Upper lobe of right lung (tissue), 1 donor: ENCODE data around the gene MECR. TPM values are rescaled to one million over a fixed set of nuclear protein-coding genes. Genes with fewer than 3 reads are reported as not detected.

Source experiments
- ATAC-seq: fragments of 200-7000 bp; cut with Tn5 transposase; one replicate; pipeline ENCODE4 v1.9.1; 2020; ENCODE audit warnings: mild to moderate bottlenecking, moderate library complexity
- DNase-seq: peaks from one replicate; pipeline ENCODE4 v3.0.0-alpha.2; 2020
- H3K27ac ChIP-seq: fragments of 200-600 bp; one replicate; pipeline ENCODE4 v1.8.0; 2022
- H3K27me3 ChIP-seq: fragments of 200-600 bp; one replicate; pipeline ENCODE4 v1.8.0; 2022; ENCODE audit warnings: mild to moderate bottlenecking
- H3K36me3 ChIP-seq: fragments of 200-600 bp; one replicate; pipeline ENCODE4 v1.8.0; 2022
- H3K4me1 ChIP-seq: fragments of 200-600 bp; one replicate; pipeline ENCODE4 v1.8.0; 2022
- H3K4me3 ChIP-seq: fragments of 200-600 bp; one replicate; pipeline ENCODE4 v1.8.0; 2022; ENCODE audit warnings: mild to moderate bottlenecking
- H3K9me3 ChIP-seq: fragments of 200-600 bp; one replicate; pipeline ENCODE4 v1.8.0; 2022
- intact Hi-C: fragments of 100-400 bp; cut with DNase I; formaldehyde crosslinking; loops from one replicate; pipeline ENCODE4 v1.11.0; 2022
- total RNA-seq: library from RNA; stranded (reverse); fragmentation: NEBNext Ultra II Directional; extraction: Animal tissue kit (Norgen Biotek cat#: 25700); gene quantifications from one replicate; pipeline ENCODE4 v1.2.1, GENCODE V29; 2021
- TF ChIP-seq, protein P1 (sequence below): fragments of 200-600 bp; IDR thresholded peaks from one replicate; pipeline ENCODE4 v1.8.0; 2022; ENCODE audit warnings: antibody characterized with exemption
- donor health status: DM: no; HTN: yes; CAD: no; lungs with severe emphysema.

The MECR gene
- total RNA-seq, 1 donor from 2014 or later = 16.5 TPM

DNA sequence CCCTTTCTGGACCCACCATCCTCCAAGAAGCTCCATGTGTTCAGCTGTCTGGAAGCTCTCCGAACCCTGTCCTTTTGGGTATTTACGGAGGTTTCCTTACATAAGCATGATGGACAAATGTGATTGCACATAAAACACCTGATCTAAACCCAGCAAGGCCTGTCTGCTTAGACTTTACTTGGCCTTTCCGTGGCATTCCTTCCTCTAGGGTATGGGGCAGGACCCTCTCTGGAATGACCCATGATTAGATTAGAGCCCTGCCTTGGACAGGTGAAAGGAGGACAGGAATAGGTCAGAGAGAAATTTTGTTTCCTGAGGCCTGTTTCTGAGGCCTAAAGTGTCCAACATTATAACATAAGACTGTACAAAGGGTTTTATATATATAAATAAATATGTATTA is 22.4 kb upstream of the MECR start:
- H3K27ac ChIP-seq = no peak overlapping the region
- H3K9me3 ChIP-seq = no peaks in the 10 kb centered on the region
- DNase-seq = no peak
- H3K36me3 ChIP-seq = no peaks in the 10 kb centered on the region
- TF ChIP-seq, protein P1, sequence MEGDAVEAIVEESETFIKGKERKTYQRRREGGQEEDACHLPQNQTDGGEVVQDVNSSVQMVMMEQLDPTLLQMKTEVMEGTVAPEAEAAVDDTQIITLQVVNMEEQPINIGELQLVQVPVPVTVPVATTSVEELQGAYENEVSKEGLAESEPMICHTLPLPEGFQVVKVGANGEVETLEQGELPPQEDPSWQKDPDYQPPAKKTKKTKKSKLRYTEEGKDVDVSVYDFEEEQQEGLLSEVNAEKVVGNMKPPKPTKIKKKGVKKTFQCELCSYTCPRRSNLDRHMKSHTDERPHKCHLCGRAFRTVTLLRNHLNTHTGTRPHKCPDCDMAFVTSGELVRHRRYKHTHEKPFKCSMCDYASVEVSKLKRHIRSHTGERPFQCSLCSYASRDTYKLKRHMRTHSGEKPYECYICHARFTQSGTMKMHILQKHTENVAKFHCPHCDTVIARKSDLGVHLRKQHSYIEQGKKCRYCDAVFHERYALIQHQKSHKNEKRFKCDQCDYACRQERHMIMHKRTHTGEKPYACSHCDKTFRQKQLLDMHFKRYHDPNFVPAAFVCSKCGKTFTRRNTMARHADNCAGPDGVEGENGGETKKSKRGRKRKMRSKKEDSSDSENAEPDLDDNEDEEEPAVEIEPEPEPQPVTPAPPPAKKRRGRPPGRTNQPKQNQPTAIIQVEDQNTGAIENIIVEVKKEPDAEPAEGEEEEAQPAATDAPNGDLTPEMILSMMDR = no peak
- no peaks in the 10 kb centered on the region for H3K4me1 ChIP-seq
- H3K4me3 ChIP-seq = no peak overlapping the region
- intact Hi-C loops = no loop called here
- ATAC-seq = no peak
- no peaks in the 10 kb centered on the region for H3K27me3 ChIP-seq

DNA sequence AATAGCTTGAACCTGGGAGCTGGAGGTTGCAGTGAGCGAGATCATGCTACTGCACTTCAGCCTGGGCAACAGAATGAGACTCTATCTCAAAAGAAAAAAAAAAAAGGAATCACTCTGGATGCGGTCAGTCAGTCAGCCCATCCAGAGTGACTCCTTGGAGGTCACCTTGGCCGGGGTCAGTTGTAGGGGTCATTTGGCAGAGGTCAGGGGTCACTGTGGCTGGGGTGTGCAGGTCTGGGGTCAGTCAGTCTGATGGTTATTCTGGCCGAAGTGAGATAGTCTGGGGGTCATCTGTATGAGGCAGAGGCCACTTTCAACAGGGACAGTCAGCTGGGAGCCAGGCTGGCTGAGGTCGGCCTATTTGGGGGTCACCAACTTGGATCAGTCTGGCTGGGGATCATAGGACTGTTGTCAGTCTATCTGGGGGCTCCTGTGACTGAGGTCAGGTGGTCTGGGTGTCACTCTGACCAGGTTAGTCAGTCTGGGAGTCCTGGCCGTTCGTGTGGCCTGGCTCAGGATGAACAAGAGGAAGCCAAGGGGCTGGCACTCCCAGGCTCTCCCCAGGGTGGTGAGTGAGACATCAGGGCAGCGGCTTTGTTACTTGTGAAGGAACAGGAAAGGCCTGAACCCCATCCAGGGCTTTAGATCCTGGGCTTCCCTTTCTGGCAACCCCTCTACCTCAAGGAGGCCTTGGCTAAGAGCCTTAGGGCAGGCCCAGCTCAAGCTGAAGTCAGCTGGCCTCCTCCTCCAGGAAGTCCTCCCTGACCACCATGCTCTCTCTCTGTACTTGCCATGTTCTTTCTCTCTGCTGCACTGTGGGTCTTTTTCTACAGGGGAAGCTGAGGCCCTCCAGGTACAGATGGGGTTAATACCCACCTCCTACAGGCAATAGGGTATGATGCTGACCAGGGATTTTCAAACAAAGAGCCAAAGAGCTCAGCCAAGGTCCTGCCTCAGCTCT is 20.7 kb upstream of the MECR start:
- Histone ChIP-seq H3K4me1 (no peaks in the 10 kb centered on the region), H3K27me3 (no peaks in the 10 kb centered on the region), H3K4me3 (no peak overlapping the region), H3K9me3 (no peaks in the 10 kb centered on the region), H3K36me3 (no peaks in the 10 kb centered on the region), H3K27ac (no peak overlapping the region)
- no peak for DNase-seq
- TF ChIP-seq, protein P1 = no peak
- no peak for ATAC-seq
- intact Hi-C loops = no loop called here

DNA sequence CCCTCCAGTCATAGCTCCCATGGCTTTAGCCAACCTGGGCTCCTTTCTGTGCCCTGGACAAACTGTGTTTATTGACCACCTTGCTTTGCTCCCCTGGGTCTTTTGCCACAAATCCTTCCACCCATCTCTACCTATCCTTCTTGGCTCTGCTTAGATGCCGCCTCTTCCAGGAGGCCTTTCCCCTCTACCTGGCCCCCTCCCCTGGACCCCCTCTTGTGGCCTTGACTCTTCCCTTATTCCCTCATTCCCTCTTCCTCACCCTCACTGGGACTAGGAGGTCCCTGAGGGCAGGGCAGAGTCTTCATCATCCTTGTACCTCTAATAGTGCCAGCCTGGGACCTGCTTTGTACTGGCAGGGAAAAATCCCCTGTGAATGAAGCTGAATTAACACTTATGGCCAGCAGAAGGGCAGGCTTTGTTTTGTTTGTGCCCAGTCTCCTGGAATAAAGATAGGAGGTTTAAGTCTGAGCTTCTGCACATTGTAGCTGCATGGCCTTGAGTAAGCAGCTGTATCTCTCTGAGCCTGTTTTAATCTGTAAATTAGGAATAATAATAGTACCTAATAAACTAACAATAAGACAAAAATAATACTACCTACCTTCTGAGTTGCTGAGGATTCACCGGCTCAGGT is 19.3 kb upstream of the MECR start:
- H3K9me3 ChIP-seq = no peaks in the 10 kb centered on the region
- H3K27me3 ChIP-seq = no peaks in the 10 kb centered on the region
- no peak for DNase-seq
- TF ChIP-seq, protein P1 = no peak
- no peaks in the 10 kb centered on the region for H3K36me3 ChIP-seq
- H3K27ac ChIP-seq = no peak overlapping the region
- H3K4me1 ChIP-seq = no peaks in the 10 kb centered on the region
- no peak overlapping the region for H3K4me3 ChIP-seq
- intact Hi-C loops = loop anchor here (10.0 kb wide), 1 partner anchor 1125 kb away; no protein-coding TSS in a partner anchor
- ATAC-seq = no peak

DNA sequence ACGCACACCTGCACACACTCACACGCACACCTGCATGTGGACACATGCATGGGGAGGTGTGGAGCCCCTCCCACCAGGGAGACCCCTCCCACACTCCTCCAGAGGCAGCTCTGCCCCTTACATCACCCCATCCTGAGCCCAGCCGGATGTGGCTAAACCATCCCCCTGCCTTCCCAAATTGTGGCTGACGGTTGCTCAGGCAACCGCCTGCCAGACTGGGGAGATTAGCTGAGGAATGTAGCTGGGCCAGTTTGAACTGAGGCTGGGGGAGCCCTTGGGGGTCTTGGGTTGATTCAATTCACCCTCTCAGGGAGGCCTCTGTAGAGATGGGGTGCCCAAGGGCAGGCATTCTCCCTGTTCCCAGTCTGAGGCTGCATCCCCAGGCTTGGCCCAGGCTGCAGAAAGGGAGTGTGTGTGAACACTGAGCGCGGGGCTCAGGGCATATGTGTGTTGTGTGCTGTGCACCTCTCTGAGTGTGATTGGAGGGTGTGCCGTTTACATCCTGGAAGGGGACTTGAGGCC is 18.5 kb upstream of the MECR start:
- Histone ChIP-seq H3K4me1 (no peaks in the 10 kb centered on the region), H3K27me3 (no peaks in the 10 kb centered on the region), H3K4me3 (no peak overlapping the region), H3K36me3 (no peaks in the 10 kb centered on the region), H3K27ac (no peak overlapping the region), H3K9me3 (no peaks in the 10 kb centered on the region)
- intact Hi-C loops = loop anchor here (10.0 kb wide), 1 partner anchor 1126 kb away; no protein-coding TSS in a partner anchor
- ATAC-seq = peak; percentile 42
- TF ChIP-seq, protein P1 = no peak
- no peak for DNase-seq

DNA sequence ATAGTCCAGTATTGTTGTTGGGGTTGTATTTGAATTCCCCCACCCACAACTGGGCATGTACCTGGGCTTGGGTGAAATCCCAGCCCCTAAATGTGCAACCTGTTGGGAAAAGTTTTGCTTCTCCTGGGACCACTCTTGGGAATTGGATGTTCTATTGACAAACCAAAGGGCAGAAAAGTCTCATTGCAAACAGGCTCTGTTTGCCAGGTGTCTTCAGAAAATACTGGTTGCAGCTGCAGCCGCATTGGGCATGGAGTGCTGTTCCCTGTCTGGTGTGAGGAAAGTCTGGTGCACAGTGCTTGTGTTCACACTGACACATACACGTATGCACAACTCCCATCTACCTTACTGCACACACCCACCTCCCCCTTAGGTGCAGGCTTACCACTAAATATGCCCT is 17.7 kb upstream of the MECR start:
- no peaks in the 10 kb centered on the region for H3K27me3 ChIP-seq
- H3K4me3 ChIP-seq = no peak overlapping the region
- intact Hi-C loops = loop anchor here (10.0 kb wide), 1 partner anchor 1126 kb away; no protein-coding TSS in a partner anchor
- H3K36me3 ChIP-seq = no peaks in the 10 kb centered on the region
- H3K4me1 ChIP-seq = no peaks in the 10 kb centered on the region
- DNase-seq (no peak), ATAC-seq (no peak)
- no peaks in the 10 kb centered on the region for H3K9me3 ChIP-seq
- TF ChIP-seq, protein P1 = no peak
- H3K27ac ChIP-seq = no peak overlapping the region
